Type B pancreatic cell (in vitro differentiated cells): Measurements from ENCODE around the gene MACF1. TPM values are rescaled to one million over a fixed set of nuclear protein-coding genes. Genes with fewer than 3 reads are reported as not detected.

ENCODE experiments used
- DNase-seq: peaks from one replicate; pipeline ENCODE4 v3.0.0; 2021; ENCODE audit warnings: mixed read lengths; ENCODE audit not compliant: unreplicated experiment; ENCODE audit errors: extremely low spot score
- H3K27ac Mint-ChIP-seq: 2 replicates; pipeline ENCODE4 v1.8.0; 2021; ENCODE audit warnings: mild to moderate bottlenecking, mixed read lengths
- H3K27me3 Mint-ChIP-seq: 2 replicates; pipeline ENCODE4 v1.8.0; 2021; ENCODE audit warnings: mixed read lengths
- H3K36me3 Mint-ChIP-seq: 2 replicates; pipeline ENCODE4 v1.8.0; 2021; ENCODE audit warnings: mixed read lengths
- H3K4me1 Mint-ChIP-seq: one replicate; pipeline ENCODE4 v1.8.0; 2021; ENCODE audit warnings: mixed read lengths; ENCODE audit not compliant: unreplicated experiment
- H3K4me3 Mint-ChIP-seq: 2 replicates; pipeline ENCODE4 v1.8.0; 2021; ENCODE audit warnings: mild to moderate bottlenecking, mixed read lengths
- H3K9me3 Mint-ChIP-seq: 2 replicates; pipeline ENCODE4 v1.8.0; 2021; ENCODE audit warnings: mixed read lengths
- total RNA-seq: library from RNA; stranded (reverse); gene quantifications from 2 replicates; pipeline ENCODE4 v1.2.1, GENCODE V29; 2021; ENCODE audit warnings: low replicate concordance
- TF ChIP-seq, protein P1 (sequence below): fragments of 200-600 bp; sonication (generic); conservative IDR thresholded peaks from 2 replicates; pipeline ENCODE4 v1.5.0; 2021; ENCODE audit warnings: antibody characterized with exemption, mild to moderate bottlenecking

The MACF1 gene
- total RNA-seq, 1 donor from 2014 or later: 201 TPM

DNA sequence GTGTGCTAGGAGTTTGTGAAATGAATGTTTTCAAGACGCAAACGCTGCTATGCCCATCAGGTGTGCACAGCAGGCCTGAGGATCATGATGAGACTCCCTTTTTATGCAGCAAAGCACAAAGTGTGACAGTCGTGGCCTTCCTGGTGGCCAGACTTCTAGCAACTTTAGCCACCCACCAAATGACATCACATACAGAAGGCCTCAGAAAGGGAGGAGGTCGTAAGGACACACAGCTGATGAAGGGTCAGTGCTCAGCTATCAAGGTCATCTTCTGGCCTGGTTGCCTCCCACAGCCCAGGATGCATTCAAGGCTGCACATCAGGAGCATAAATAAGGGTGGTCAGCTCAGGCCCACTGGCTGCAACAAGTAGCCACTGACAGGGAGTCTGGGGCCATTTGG, 323.6 kb downstream of the MACF1 start:
- Mint-ChIP-seq H3K36me3 (peaks cover 6% of the 10 kb centered on the region), H3K27ac (no peak overlapping the region), H3K4me1 (no peaks in the 10 kb centered on the region), H3K4me3 (no peak overlapping the region), H3K9me3 (no peaks in the 10 kb centered on the region), H3K27me3 (no peaks in the 10 kb centered on the region)
- no peak for DNase-seq
- TF ChIP-seq, protein P1, sequence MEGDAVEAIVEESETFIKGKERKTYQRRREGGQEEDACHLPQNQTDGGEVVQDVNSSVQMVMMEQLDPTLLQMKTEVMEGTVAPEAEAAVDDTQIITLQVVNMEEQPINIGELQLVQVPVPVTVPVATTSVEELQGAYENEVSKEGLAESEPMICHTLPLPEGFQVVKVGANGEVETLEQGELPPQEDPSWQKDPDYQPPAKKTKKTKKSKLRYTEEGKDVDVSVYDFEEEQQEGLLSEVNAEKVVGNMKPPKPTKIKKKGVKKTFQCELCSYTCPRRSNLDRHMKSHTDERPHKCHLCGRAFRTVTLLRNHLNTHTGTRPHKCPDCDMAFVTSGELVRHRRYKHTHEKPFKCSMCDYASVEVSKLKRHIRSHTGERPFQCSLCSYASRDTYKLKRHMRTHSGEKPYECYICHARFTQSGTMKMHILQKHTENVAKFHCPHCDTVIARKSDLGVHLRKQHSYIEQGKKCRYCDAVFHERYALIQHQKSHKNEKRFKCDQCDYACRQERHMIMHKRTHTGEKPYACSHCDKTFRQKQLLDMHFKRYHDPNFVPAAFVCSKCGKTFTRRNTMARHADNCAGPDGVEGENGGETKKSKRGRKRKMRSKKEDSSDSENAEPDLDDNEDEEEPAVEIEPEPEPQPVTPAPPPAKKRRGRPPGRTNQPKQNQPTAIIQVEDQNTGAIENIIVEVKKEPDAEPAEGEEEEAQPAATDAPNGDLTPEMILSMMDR: no peak

DNA sequence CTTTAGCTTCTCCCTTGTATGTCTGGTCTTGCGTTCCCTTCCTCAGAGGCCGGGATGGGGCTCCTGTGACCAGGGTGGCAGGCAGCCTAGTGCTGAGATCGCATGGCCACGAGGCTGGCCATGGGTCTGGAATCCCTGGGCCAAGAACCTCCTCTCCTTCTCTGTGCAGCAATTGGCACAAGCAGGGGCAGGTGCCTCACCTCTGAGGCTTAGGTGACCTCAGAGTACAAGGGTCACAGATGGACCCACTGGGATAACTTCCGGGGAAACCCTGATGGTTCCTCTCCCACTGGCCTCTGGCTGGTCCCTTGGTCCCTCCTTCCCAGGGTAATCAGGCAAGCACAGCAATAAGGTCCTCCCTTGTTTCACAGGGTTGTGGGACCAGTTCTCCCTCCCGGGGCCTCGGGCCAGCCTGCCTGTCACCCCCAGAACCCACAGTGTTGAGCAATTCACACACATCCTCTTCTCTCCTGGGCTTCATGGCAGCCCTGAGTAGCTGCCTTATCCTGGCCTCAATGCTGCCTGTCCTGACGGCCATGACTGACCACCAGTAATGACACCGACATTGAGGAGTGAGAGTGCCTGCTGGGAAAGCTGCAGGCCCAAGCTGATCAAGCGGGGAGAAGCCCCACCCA, 325.5 kb downstream of the MACF1 start:
- no peak for DNase-seq
- Mint-ChIP-seq H3K27ac (no peak overlapping the region), H3K4me3 (no peak overlapping the region), H3K27me3 (no peaks in the 10 kb centered on the region), H3K9me3 (no peaks in the 10 kb centered on the region), H3K4me1 (no peaks in the 10 kb centered on the region), H3K36me3 (peaks cover 6% of the 10 kb centered on the region)
- TF ChIP-seq, protein P1: no peak

DNA sequence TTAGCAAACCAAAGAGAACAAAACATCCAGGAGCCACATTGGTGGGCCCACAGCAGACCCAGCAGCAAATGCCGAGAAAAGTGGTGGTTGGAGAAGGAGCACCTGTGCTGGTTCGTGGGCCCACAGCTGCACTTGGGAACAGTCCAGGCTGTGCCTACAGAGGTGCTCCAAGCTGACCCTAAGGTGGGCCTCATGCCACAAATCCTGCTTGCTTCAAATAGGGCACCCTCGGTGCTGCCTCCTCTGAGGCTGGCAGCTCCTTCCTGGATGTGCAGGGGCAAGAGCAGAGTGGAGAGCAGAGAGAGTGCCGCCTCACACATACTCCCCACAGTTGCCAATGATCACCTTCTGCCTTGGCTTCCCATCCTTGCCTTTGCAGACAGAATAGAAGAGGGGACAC, 327.0 kb downstream of the MACF1 start:
- Mint-ChIP-seq H3K4me1 (no peaks in the 10 kb centered on the region), H3K9me3 (no peaks in the 10 kb centered on the region), H3K4me3 (no peak overlapping the region), H3K27ac (no peak overlapping the region), H3K27me3 (no peaks in the 10 kb centered on the region), H3K36me3 (peaks cover 9% of the 10 kb centered on the region)
- TF ChIP-seq, protein P1: no peak
- DNase-seq: no peak

DNA sequence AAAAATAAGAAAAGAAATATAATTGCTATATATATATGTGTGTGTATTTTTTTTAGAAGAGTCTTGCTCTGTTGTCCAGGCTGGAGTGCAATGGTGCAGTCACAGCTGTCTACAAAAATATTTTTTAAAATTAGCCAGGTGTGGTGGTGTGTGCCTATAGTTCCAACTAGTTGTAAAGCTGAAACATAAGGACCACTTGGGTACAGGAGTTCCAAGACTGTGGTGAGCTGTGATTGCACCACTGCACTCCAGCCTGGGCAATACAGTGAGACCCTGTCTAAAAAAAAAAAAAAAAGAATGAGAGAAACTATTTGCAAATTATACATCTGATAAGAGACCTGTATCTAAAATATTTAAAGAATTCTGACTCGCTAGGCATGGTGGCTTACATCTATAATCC, 328.9 kb downstream of the MACF1 start:
- no peaks in the 10 kb centered on the region for H3K9me3 Mint-ChIP-seq
- no peaks in the 10 kb centered on the region for H3K4me1 Mint-ChIP-seq
- TF ChIP-seq, protein P1: no peak
- DNase-seq: no peak
- H3K4me3 Mint-ChIP-seq: no peak overlapping the region
- no peaks in the 10 kb centered on the region for H3K27me3 Mint-ChIP-seq
- peaks cover 10% of the 10 kb centered on the region for H3K36me3 Mint-ChIP-seq
- no peak overlapping the region for H3K27ac Mint-ChIP-seq

Other genes starting within 250 kb of the MACF1 start
- 67.4 and 73.0 TPM in 2 replicates for gene AKIRIN1, start 213.4 kb upstream of the MACF1 start, total RNA-seq
- 212 and 252 TPM in 2 replicates for gene NDUFS5, start 178.3 kb upstream of the MACF1 start, total RNA-seq